DMS 273 treated with DMSO at 0.1 percent for 48 hours (cell line): ENCODE data around the gene SLC1A3.
"Not testable (repeated sequence)": the region's sequence is repeated elsewhere in the genome, so short reads cannot be mapped to it uniquely, and the experiment has no call there.

Source experiments
- DNase-seq: peaks from one replicate; lab custom pipeline; 2025; lab: John Stamatoyannopoulos, UW

Gene SLC1A3

DNA sequence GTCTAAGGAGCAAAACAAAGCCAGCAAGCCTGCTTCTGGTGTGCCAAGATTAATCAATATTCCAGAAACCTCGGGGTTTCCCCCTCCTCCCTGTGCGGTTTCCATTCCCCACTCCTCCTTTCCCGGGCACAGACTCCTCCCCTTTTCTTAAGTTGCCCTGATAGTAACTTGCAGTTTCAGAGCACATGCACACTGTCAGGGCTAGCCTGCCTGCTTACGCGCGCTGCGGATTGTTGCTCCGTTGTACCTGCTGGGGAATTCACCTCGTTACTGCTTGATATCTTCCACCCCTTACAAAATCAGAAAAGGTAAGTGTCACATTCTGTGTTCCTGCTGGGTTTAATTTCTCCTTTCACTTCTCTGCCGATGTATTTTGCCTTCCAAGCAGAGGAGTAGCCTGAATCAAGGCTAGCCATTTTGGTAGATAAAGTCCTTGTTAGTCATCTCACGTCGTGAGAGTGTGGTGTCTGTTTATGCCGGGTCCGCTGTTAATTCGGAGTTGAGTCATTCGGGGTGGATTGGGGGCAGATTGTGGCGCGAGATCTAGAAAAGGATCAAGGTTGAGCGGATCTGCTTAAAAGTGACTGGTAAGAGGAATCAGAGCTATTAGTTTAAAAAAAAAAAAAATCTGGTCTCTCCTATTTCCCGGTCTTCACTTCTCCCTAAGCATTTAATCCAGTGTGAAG is at the start of gene SLC1A3:
TSS of gene SLC1A3 (plus strand) at position 179 of the 686 bp plus-strand sequence. CDS start 1,818 bp downstream, outside the sequence.
- DNase-seq, result peak; percentile 76

DNA sequence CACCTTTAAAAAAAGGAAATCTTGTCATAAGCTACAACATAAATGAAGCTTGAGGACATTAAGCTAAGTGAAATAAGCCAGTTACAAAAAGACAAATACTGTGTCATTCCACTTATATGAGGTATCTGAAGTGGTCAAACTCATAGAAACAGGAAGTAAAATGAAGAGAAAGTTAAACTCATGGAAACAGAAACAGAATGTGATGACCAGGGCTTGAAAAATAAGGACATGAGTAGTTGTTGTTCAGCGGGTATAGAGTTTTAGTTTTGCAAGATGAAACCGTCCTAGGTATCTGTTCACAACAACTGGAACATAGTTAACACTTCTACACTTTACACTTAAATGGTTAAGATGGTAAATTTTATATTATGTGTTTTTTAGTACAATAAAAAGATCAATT is 47.8 kb upstream of the SLC1A3 start:
- no peak for DNase-seq

DNA sequence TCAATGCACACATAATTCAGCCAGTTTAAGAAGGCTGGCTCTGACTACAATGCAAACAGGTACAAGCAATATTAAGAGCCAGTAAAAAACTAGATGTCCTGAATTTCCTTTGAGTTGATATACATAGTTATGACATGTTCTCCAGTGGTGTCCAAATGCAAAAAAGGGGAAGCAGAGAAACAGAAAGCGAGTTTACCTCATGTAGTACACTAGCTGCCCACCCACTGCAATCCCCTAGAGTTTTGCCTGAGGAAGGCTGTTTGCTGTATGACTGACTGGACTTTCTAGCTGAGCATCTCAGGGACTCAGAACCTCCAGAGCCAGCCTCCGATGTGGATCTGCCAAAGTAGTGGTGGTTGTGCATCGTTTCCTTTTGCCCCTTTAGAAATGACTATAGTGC is 44.8 kb upstream of the SLC1A3 start:
- no peak for DNase-seq

DNA sequence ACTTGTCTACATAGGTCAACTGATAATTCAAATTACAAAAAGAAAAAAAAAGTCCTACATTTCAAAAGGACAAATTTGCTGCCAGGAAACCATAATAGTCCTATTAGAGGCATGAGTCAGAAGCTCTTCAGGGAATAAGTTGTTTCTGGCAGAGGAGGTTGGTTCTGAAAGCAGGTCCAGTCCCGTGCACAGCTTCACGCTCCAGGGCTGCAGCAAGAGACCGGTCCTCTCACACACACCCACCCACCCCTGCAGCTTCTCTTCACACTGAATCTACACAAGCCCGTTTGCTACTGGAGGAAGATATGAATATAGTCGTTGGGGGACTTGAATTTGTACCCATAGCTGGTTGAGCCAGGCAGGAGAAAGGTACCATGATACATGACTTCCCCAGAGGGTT is 36.9 kb upstream of the SLC1A3 start:
- DNase-seq, result no peak

DNA sequence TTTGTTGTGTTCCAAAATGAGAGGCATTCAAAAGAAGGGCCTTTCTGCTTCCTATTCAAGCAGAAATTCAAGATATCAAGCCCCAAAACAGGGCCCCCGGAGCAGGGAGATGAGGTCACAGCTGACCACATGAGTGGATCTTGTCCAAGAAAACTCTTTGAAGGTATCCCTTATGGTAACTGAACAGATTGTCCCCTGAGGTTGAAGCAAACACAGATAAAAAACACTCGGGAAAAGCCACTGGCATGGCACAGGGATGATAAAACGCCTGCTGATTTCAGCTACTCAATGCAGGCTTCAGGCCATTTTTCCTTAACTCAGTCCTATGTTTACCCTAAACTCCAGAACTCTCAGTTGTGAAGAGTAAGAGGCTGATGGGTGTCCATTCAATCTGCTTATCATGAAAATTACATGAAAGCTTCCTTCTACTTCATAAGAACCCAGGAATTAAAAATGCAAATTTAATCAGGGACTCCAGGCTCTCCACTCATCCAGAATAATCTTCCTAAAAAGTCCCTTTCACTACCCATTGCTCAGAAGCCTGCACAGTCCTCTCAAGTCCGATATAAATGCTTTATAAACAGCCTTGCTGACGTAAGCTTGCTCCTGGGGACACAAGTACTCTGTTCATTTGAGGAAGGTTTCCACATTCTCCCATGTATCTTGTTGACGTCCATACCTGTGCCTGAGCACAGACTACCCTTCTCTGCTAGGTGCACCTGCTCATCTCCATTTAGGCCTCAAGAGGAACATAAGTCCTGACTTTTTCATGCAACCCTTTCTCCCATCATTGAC is 35.9 kb upstream of the SLC1A3 start:
- no peak for DNase-seq

DNA sequence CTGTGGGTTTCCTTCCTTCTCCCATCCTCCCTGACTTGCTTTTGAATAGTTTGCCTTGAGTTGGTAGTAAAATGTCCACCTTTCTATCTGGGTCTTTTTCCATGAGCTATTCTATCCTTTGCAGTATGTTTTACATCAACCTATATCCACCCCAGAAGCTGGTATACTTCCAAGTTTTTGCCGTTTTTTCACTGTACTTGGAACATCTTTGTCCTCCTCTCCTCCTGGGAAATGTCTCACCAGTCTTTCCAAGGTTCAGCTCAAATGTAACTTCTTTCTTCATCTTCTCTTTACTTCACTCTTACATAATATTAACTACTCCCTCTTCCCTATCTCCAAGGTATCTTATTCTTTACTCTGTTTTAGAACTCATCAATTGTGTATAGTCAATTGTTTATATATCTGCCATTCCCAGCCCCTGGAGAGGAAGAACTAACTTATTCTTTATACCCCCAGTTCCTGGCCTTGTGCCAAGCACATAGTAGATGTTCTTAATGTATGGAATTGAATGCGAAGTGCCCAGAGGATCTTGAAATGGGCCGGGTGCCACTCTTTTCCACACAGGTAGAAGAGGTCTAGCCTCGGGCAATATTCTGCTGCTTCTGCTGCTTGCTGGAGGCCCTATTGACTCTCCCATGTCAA is 34.9 kb upstream of the SLC1A3 start:
- no peak for DNase-seq

DNA sequence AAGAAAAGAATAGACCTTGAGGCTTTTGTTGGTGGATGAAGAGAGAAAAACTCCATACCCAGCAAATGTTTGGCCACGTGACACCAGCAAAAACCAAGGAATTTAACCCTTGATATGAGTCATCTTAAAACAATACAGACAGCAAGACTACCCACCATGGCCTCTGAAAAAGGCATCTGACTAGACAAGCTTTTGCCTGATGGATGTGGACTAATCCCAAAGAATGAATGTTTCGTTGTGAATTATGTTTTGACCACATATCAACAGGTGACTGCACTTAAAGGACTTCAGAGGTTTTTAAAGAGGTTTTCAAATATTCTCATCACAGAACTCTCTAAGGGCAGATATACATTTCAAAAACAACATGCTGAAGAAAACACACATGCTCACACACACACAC is 33.0 kb upstream of the SLC1A3 start:
- DNase-seq, result no peak

DNA sequence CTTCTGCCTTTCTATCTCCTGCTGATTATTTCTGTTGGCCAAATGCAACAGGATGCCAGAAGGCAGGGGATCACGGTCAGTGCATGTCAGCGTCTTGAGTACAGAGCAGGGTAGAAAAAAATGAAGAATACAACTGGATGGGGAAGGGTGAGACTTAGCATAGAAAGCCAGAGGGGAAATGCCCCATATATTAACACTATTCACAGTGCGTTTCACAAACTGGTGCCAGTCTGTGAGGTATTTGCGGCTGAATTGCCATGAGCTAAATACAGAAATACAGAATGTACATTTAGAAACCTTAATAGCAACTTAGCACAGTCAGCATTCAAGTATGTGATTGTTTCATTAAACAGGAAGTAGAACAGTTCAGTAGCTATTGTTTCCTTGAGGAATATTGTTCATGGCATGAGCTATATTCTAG is 31.0 kb upstream of the SLC1A3 start:
- DNase-seq, result no peak

DNA sequence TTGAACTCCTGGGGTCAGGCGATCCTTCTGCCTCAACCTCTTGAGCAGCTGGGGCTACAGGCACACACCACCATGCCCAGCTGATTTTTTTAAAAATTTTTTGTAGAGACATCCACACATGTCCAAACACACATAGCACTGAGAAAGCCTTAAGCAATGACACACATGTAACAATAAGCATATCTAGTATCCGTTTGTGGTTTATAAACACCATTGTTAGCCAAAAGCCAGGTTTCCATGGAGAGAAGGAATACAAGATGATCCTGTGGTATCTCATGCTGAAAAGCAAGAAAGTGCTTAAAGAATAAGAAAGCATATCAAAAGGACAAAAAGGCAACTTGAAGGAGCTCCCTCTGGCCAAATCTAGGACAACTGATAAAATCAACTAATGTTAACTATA is 29.7 kb upstream of the SLC1A3 start:
- no peak for DNase-seq

DNA sequence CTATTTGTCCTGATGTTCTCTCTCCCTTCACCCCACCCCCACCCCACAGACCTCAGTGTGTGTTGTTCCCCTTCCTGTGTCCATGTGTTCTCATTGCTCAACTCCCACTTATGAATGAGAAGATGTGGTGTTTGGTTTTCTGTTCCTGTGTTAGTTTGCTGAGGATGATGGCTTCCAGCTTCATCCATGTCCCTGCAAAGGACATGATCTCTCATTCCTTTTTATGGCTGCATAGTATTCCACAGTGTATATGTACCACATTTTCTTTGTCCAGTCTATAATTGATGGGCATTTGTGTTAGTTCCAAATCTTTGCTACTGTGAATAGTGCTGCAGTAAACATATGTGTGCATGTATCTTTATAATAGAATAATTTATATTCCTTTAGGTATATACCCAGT is 26.5 kb upstream of the SLC1A3 start:
- not testable (repeated sequence) for DNase-seq

DNA sequence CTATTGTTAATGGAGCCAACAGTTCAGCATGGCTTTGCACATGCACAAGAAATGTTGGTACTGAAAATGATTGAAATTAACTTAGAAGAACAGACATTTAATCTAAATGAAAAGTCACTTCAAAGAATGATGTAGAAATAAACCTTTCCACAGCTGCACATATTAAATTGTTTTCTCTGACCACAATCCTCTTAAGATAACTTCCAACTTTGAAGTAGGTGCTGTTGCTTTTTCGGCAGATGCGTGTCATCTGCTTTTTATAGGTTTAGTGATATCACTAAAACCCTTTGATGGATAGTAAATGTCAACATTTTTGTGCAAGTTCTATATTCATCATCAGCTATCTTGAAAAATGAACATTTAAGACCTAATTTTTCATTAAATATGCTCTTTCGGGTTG is 25.3 kb upstream of the SLC1A3 start:
- no peak for DNase-seq

DNA sequence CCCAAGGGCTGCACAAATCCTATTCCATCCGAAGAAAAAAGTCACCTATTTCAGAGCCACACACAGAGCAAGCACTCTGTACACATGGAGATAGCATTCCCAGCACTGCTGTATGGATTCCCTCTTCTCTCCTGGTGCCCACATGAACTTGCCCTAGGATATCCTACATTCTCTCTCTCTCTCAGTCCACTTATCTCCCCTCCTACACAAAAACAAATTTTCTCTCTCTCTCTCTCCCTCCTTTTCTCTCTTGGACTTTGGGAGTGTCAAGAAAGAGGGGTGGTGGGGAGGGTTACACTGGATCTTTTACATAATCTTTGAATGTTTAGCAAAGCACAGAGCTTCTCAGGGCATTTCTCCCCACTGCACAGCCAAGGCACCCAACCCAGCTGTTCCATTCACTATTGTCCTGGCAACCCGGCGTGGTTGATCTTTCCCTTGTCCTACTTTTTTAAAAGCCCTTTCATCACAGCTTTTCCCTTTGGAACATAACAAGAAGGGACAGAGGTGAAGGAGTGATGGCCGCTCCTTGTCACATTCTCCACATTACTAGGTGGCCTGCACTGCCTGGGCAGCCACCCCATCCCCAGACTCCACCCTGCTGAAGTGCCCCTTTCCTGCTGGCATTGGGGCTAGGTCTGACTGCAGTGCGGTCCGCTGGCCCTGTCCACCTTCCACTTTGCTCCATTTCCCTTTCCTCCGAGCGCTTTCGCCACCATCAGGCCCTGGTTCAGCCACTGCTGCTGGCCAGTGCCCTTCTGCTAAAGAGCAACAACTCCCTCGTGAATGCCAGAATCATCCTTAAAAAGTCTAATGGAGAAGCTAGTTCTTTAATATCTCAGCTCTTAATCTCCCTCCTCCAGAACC is 22.2 kb upstream of the SLC1A3 start:
- DNase-seq, result no peak

DNA sequence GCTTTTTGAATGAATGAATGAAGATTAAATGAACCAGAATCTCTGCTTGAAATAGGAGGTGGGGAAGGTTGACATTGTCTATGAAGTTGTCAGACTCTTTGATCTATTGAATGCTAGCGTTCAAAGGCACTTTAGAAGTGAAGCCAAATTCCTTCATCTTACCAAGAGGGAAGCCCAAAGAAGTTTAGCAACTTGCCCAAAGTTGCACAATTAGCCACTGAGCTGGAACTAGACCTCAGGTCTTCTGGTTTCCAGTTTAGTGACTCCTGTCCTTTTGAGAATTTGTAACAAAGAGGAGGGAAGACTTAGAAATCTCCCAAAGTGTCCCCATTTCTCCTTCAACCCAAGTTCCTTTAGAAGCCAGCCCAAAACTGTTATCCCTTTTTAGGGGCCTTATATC is 20.7 kb upstream of the SLC1A3 start:
- DNase-seq, result no peak

DNA sequence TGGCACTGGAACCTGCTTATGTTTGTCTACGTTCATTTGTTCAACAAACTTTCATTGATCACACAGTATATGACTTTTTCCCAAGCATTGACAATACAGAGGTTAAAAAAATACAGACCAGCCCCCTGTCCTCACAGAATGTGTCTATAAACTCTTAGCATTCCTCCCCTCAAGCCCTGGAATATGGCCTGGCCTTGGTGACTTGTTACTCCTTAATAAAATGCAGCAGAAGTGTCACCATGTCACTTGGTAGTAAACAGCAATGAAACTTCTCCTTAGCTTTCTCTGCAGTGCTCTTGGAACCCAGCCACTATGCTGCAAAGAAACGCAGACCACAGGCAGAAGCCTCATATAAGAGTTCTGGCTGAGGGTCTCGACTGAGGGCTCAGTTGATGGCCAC is 19.1 kb upstream of the SLC1A3 start:
- no peak for DNase-seq

DNA sequence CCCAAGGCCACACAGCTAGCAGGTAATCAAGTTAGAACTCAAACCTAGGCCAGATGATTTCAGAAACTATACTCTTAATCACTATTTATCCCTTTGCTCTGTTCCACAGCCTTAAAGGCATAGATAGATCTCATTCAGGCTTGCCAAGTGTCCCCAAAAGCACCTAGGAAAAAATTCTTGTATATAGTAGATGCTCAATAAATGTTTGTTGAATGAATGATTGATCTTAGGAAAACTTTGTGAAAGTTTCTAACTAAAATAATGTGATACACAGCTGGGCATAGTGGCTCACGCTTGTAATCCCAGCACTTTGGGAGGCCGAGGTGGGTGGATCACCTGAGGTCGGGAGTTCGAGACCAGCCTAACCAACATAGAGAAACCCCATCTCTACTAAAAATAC is 16.7 kb upstream of the SLC1A3 start:
- DNase-seq, result not testable (repeated sequence)

DNA sequence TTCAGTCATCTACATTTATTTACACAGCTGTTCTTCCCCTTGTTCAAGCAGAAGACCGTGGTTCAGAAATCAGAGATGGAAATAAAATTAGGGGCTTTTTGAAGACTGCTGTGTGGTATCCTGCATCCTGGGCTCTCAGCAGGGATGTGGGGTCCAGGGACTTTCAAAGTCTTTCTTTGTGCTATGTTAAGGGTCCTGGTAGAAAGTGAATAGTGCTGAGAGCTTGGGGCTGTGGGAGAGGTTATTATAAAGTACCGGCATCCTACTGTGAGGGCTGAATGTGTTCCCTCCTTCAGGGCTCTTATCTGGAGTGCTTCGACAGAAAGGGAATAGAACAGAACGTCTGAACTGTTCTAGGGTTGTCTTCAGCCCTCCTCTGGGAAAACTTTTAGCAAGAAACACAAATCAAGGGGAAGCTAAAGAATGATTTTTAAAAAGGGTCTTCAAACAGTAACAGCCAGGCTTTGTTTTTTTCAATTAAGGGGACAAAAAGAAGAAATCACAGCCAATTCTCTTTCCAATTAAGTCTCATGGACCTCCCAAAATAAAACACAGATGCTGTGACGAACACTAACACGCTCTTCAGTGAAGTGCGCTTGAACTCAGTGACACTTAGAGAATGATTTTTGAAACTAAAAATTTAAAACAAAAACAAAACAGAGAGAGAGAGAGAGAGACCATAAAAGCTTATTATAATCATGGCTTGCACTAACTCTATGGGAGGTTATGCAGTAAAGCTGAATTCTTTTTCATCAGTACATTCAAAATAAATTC is 15.7 kb upstream of the SLC1A3 start:
- no peak for DNase-seq

DNA sequence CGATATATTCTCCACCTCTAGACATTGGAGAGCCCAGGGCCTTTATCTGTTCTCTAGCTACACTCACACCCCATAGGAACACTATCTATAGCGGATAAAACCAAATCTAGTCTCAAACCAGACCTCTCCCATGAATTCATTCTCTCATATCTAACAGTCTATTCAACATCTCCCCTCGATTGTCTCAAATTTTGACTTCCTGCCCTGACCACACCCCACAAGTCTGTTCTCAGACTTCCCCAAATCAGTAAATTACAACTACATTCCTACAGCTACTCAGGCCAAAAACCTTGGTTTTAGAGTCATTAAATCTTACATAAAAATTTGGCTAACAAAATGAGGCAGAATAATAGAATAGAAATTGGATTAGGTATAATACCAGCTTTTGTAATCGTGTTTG is 12.5 kb upstream of the SLC1A3 start:
- no peak for DNase-seq

DNA sequence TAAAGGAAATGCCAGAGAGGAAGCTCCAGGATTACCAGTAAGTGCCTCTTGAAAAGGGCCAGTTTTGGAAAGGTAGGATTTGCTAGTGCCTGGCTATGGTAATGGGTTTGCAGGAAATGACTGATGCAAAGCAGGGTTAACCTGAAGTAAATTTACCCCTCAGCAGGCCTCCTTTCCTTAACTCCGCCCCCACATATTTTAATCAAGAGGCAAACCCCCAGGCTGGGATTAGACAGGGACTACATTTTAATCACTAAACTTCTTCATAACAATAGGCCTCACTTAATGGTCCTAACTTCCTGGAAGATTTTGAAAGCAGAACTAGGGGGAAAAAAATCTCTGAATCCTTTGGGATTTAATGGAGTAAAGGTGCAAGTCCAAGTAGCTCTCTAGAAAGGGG is 10.2 kb upstream of the SLC1A3 start:
- DNase-seq, result no peak

DNA sequence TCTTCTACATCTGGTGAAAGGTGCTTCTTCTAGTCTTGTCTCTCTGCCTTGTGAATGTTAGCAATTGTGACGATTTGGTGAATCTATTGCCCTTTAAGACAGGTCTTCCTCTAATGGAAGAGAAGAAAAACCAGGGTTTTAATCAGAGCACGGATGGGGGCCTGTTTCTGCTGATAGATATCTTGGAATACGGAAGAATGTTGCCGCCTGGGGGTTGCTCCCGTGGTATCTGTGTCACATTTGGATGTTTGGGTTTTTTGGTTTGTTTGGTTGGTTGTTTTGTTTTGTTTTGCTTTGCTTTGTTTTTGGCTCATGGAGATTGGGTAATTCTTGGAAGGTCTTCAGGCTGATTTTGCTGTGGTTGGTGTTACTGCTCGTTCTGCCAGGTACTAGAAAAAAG is 9.7 kb upstream of the SLC1A3 start:
- no peak for DNase-seq

DNA sequence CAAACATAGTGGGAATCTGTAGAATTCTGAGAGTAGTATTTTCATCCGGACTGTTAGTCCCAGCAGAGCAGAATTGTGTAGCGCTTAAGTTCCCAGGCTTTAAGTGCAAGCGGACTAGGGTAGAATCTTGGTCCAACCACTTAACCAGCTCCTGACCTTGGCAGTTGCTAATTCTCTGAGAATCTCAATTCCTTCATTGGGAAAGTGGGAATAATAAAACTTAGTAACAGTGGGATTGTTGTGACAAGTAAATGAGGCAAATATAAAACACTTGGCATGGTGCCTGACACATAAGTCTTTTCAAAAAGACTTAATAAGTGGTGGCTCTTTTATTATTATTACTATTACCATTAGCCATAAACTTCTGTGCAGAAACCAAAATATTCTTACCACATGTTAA is 8.4 kb upstream of the SLC1A3 start:
- DNase-seq, result no peak

DNA sequence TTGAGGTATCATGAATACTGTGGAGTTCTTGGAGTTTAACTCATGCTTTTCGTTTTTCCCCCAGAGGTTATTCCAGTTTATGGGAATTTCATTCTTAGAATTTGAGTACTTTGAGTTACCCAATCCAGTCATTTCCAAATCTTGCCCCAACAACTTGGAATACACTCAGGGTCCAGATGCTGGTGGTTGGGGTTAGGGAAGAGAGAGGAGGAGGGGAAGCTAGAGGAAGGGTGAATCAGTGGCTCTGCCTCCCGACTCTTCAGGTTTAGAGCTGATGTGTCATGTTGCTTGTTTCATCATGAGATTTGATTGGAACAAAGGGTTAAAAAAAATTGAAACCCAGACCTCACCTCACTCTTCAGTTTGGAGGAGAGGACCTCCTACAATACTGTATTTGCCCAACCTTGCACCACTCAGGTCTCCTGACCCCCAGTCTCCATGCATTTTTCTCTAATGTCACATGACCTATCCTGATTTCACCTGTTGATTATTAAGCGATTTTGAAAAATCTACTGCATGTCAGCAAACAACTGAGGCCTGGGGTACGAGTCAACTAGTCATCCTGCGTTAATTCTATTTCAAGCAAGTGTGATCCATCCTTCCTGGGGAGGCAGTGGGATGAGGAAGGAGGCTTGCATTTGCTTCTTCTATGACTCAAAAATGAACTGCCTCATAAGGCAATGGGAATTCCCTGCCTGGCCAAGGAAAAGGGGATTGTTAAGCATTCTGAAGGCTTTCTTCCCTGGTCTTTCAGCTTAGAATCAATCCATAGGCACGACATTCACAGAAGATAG is 6.2 kb upstream of the SLC1A3 start:
- DNase-seq, result no peak
